Brain microvascular endothelial cell (primary cell): ENCODE measurements around the gene TADA2B.

Experiments used
- DNase-seq: peaks from one replicate; pipeline ENCODE4 v3.0.0-alpha.2; 2020
- H3K27ac ChIP-seq: fragments of 250-450 bp; sonication (Bioruptor Pico); 2 replicates; pipeline ENCODE4 v1.5.1; 2020; ENCODE audit warnings: mild to moderate bottlenecking, moderate library complexity
- H3K27me3 ChIP-seq: fragments of 250-450 bp; sonication (Bioruptor Pico); replicated peaks from 2 replicates; pipeline ENCODE4 v1.5.1; 2020; ENCODE audit warnings: mild to moderate bottlenecking
- H3K36me3 ChIP-seq: fragments of 250-450 bp; sonication (Bioruptor Pico); replicated peaks from 2 replicates; pipeline ENCODE4 v1.5.1; 2020; ENCODE audit warnings: mild to moderate bottlenecking
- H3K4me3 ChIP-seq: 2 replicates; pipeline ENCODE4 v1.5.1; 2011; ENCODE audit warnings: low read depth, mild to moderate bottlenecking, control low read depth, low read length, moderate library complexity
- CTCF ChIP-seq: IDR thresholded peaks from 2 replicates; pipeline ENCODE4 v1.5.1; 2011; ENCODE audit warnings: low read depth, mild to moderate bottlenecking, moderate library complexity, low read length, control low read depth, inconsistent platforms; ENCODE audit errors: missing control alignments
- in situ Hi-C: cut with HindIII; loops from 2 replicates; pipeline ENCODE4 v1.10.0; 2017; ENCODE audit warnings: low sequenced_read_pairs, low pct_ligation_motif_present

The TADA2B gene

DNA sequence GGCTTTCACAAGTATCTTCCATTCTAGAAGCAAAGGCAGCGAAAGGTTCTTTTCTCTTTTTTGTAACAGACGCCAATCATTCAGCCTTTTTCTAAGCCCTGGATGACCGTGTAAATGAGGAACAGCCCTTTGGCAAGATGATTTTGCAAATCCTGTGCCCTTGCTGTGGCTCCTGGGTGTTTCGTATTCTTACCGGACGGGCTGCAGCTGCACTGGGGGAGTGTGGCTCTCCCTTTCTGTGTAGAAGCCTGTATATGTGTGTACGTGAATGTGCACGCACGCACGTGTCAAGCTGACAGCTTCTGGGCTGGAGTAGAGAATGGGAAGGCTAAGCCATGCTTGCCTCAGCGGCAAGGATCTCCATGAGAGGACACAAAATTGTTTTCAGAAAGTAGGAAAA, 16.5 kb downstream of the TADA2B start:
- no peak for TF ChIP-seq CTCF
- no peaks in the 10 kb centered on the region for H3K27me3 ChIP-seq
- no peak for DNase-seq
- H3K36me3 ChIP-seq = peaks cover 49% of the 10 kb centered on the region
- no peak overlapping the region for H3K4me3 ChIP-seq
- in situ Hi-C loops = no loop called here
- H3K27ac ChIP-seq = no peak overlapping the region

GRCh38 chr4:7060346-7061150, 17.4 kb downstream of the TADA2B start:
- H3K27me3 ChIP-seq = no peaks in the 10 kb centered on the region
- no peak overlapping the region for H3K4me3 ChIP-seq
- peaks cover 53% of the 10 kb centered on the region for H3K36me3 ChIP-seq
- in situ Hi-C loops = no loop called here
- H3K27ac ChIP-seq = no peak overlapping the region
- no peak for DNase-seq
- no peak for TF ChIP-seq CTCF

DNA sequence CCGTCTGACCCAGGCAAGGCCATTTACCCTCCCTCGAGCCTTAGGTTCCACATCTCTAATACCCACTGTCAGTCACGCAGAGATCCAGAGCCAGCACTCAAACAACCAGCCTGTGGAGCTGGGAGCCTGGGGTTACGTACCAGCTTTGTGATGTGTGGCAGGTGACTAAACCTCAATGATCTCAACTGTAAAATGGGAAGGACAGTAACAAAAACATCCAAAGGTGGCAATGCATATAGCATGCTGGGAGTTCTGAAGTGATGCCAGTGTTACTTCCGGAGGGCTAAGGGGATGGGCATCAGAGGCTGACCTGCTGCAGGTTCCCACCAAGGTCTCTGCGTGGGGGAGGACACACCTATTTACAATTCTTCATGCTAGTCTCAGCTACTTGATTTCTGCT, 18.6 kb downstream of the TADA2B start:
- in situ Hi-C loops = no loop called here

GRCh38 chr4:7062816-7063215, 19.6 kb downstream of the TADA2B start:
- no peak for DNase-seq
- Histone ChIP-seq H3K4me3 (no peak overlapping the region), H3K27ac (no peak overlapping the region), H3K36me3 (peaks cover 47% of the 10 kb centered on the region), H3K27me3 (no peaks in the 10 kb centered on the region)
- TF ChIP-seq CTCF = no peak
- in situ Hi-C loops = no loop called here

More for the DNA sequence above, 18.6 kb downstream of the TADA2B start:
- Histone ChIP-seq H3K36me3 (peaks cover 47% of the 10 kb centered on the region), H3K27ac (no peak overlapping the region), H3K4me3 (no peak overlapping the region), H3K27me3 (no peaks in the 10 kb centered on the region)
- DNase-seq = no peak
- no peak for TF ChIP-seq CTCF

GRCh38 chr4:7063362-7063761, 20.2 kb downstream of the TADA2B start:
- Histone ChIP-seq H3K36me3 (peaks cover 45% of the 10 kb centered on the region), H3K27ac (no peak overlapping the region), H3K4me3 (no peak overlapping the region), H3K27me3 (no peaks in the 10 kb centered on the region)
- DNase-seq = no peak
- TF ChIP-seq CTCF = no peak
- in situ Hi-C loops = no loop called here

DNA sequence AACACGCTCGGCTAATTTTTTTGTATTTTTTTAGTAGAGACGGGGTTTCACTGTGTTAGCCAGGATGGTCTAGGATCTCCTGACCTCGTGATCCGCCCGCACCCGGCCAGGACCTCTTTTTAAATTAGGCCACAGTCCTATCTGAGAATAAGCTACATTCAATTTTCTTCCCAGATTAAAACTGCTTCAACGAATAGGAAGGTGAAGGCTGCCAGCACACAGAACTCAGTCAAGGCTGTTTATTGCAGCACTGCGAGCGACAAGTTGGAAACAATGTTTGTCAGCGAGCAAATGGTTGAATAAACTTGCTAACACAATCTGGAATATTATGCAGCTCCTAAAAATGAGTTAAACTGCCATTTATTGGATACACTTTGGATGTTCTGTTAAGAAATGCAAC, 22.8 kb downstream of the TADA2B start:
- no peak overlapping the region for H3K4me3 ChIP-seq
- H3K36me3 ChIP-seq = peaks cover 21% of the 10 kb centered on the region
- in situ Hi-C loops = no loop called here
- TF ChIP-seq CTCF = no peak
- no peaks in the 10 kb centered on the region for H3K27me3 ChIP-seq
- DNase-seq = no peak
- no peak overlapping the region for H3K27ac ChIP-seq
